Endothelial cell of umbilical vein (primary cell): ENCODE results near the gene TULP1. TPM values are rescaled to one million over a fixed set of nuclear protein-coding genes. Genes with fewer than 3 reads are reported as not detected.

Experiments
- BruUV-seq: library from RNA; stranded (reverse); fragments of 400-500 nt; replicated peaks from 2 replicates; lab custom pipeline; 2021; lab: Mats Ljungman, UMichigan
- CTCF ChIA-PET: fragments of 300-600, 350-600 bp; sonication (Branson Sonifier 250); formaldehyde crosslinking; loops from one replicate; lab custom pipeline; 2021; ENCODE audit warnings: antibody characterized with exemption, inconsistent platforms; lab: Charles Lee
- POLR2A ChIA-PET: fragments of 300-600, 350-600 bp; sonication (Branson Sonifier 250); formaldehyde crosslinking; loops from one replicate; lab custom pipeline; 2021; ENCODE audit warnings: antibody characterized with exemption, inconsistent platforms; lab: Charles Lee
- DNase-seq: peaks from one replicate; pipeline ENCODE4 v3.0.0-alpha.2; 2011; ENCODE audit warnings: low read depth, low spot score
- FAIRE-seq: peaks from 2 replicates; lab custom pipeline; 2011; peaks lifted over from hg19 to GRCh38; lab: Jason Lieb, UNC
- H2AFZ ChIP-seq: 2 replicates; pipeline ENCODE4 v1.6.0; 2012; ENCODE audit warnings: low read depth, low read length, control low read depth, inconsistent platforms
- H3K27ac ChIP-seq: 2 replicates; pipeline ENCODE4 v1.5.1; 2011; ENCODE audit warnings: low read depth, mild to moderate bottlenecking, control low read depth, low read length, moderate library complexity; ENCODE audit not compliant: insufficient read depth
- H3K27me3 ChIP-seq, 2 experiments: 2 replicates each; pipeline versions ENCODE4 v1.6.0 to v1.6.1; 2011; ENCODE audit warnings: low read length in 2 of 2, mixed read lengths in 1 of 2; ENCODE audit not compliant: control insufficient read depth in 2 of 2, insufficient read depth in 2 of 2
- H3K36me3 ChIP-seq, 2 experiments: 2 replicates in 1 of 2; 3 replicates in 1 of 2; pipeline ENCODE4 v1.5.1; 2011; ENCODE audit warnings: low read length in 2 of 2, mild to moderate bottlenecking in 1 of 2, moderate library complexity in 1 of 2; ENCODE audit not compliant: control insufficient read depth in 2 of 2, insufficient read depth in 2 of 2; ENCODE audit errors: extremely low read depth in 1 of 2
- H3K4me1 ChIP-seq: 3 replicates; pipeline ENCODE4 v1.5.1; 2011; ENCODE audit warnings: mild to moderate bottlenecking, low read length; ENCODE audit not compliant: control insufficient read depth, insufficient read depth; ENCODE audit errors: extremely low read depth
- H3K4me2 ChIP-seq: 2 replicates; pipeline ENCODE4 v1.6.1; 2011; ENCODE audit warnings: low read length, control low read depth, mixed read lengths; ENCODE audit not compliant: insufficient read depth
- H3K4me3 ChIP-seq, 3 experiments: fragments of 200-600 bp in 1 of 3; sonication (generic), shearing (Covaris generic) in 1 of 3; replicated peaks in 1 of 3; 2 replicates each; pipeline ENCODE4 v1.5.1; 2011 to 2016; ENCODE audit warnings: control low read depth in 3 of 3, low read length in 3 of 3, mild to moderate bottlenecking in 2 of 3, inconsistent platforms in 1 of 3, low read depth in 1 of 3, moderate library complexity in 1 of 3; ENCODE audit not compliant: insufficient read depth in 1 of 3
- H3K79me2 ChIP-seq: 2 replicates; pipeline ENCODE4 v1.6.0; 2012; ENCODE audit warnings: low read length, inconsistent platforms; ENCODE audit not compliant: control insufficient read depth, insufficient read depth
- H3K9ac ChIP-seq: replicated peaks from 2 replicates; pipeline ENCODE3; 2011; ENCODE audit warnings: low read length, control low read depth; ENCODE audit not compliant: insufficient read depth; ENCODE audit errors: extremely low read depth
- H3K9me1 ChIP-seq: replicated peaks from 3 replicates; pipeline ENCODE4 v1.6.0; 2011; ENCODE audit warnings: mild to moderate bottlenecking, low read length; ENCODE audit not compliant: control insufficient read depth, insufficient read depth; ENCODE audit errors: extremely low read depth
- H3K9me3 ChIP-seq: replicated peaks from 2 replicates; pipeline ENCODE4 v1.5.1; 2012; ENCODE audit warnings: low read length, inconsistent platforms; ENCODE audit not compliant: control insufficient read depth, insufficient read depth
- H4K20me1 ChIP-seq: replicated peaks from 2 replicates; pipeline ENCODE3; 2011; ENCODE audit warnings: mild to moderate bottlenecking, low read length; ENCODE audit not compliant: control insufficient read depth, insufficient read depth; ENCODE audit errors: extremely low read depth
- EZH2 ChIP-seq: IDR thresholded peaks from 2 replicates; pipeline ENCODE4 v1.6.1; 2012; ENCODE audit warnings: borderline replicate concordance, low read depth, mild to moderate bottlenecking, moderate library complexity, low read length, inconsistent platforms; ENCODE audit not compliant: severe bottlenecking
- FOS ChIP-seq: IDR thresholded peaks from 2 replicates; pipeline ENCODE4 v1.6.1; 2011; ENCODE audit warnings: mild to moderate bottlenecking, low read length, moderate library complexity, borderline replicate concordance; ENCODE audit not compliant: insufficient read depth
- GATA2 ChIP-seq: IDR thresholded peaks from 2 replicates; pipeline ENCODE4 v1.7.0; 2011; ENCODE audit warnings: low read depth, mild to moderate bottlenecking, moderate library complexity, mixed read lengths, low read length; ENCODE audit not compliant: insufficient read length, insufficient read depth
- JUN ChIP-seq: IDR thresholded peaks from 2 replicates; pipeline ENCODE4 v1.6.1; 2011; ENCODE audit warnings: borderline replicate concordance, low read depth; ENCODE audit not compliant: insufficient read length, insufficient read depth
- MAX ChIP-seq: IDR thresholded peaks from 2 replicates; pipeline ENCODE4 v1.6.1; 2011; ENCODE audit not compliant: insufficient read depth, insufficient read length
- MYC ChIP-seq: IDR thresholded peaks from one replicate; pipeline ENCODE4 v1.6.1; 2011; ENCODE audit warnings: mild to moderate bottlenecking, low read depth, low read length
- POLR2A ChIP-seq: IDR thresholded peaks from 2 replicates; pipeline ENCODE4 v1.6.1; 2012; ENCODE audit warnings: low read depth, mild to moderate bottlenecking, control low read depth, low read length
- POLR2AphosphoS5 ChIP-seq: IDR thresholded peaks from 2 replicates; pipeline ENCODE4 v1.6.1; 2012; ENCODE audit warnings: low read depth, mild to moderate bottlenecking, control low read depth, low read length, moderate library complexity; ENCODE audit not compliant: insufficient read depth
- dilution Hi-C: fragments of 300-500 bp; cut with MboI; formaldehyde crosslinking; loops from one replicate; pipeline ENCODE4 v1.15.0; 2019; ENCODE audit warnings: low sequenced_read_pairs; ENCODE audit not compliant: extremely low pct_ligation_motif_present
- intact Hi-C: fragments of 100-400 bp; cut with micrococcal nuclease; formaldehyde crosslinking; loops from one replicate; pipeline ENCODE4 v1.10.0; 2022
- polyA plus RNA-seq, 4 experiments: library from polyadenylated mRNA; depleted of rRNA in 3 of 4; stranded (reverse) in 3 of 4; unstranded in 1 of 4; fragments of >200 nt; gene quantifications; 2 replicates each; pipeline versions ENCODE4 v1.2.1 to v1.2.3, GENCODE V29; 2011 to 2012; ENCODE audit warnings: missing spikeins in 1 of 4
- total RNA-seq: library from RNA; stranded (reverse); gene quantifications from 2 replicates; pipeline ENCODE4 v1.2.3, GENCODE V29; 2021
- TF ChIP-seq, protein P1 (sequence below), 2 donors: IDR thresholded peaks; 1 replicate in 1 of 2; 2 replicates in 1 of 2; pipeline ENCODE4 v1.5.1; 2011; ENCODE audit warnings: low read length in 2 of 2, mild to moderate bottlenecking in 2 of 2, moderate library complexity in 2 of 2, control low read depth in 1 of 2, inconsistent platforms in 1 of 2, low read depth in 1 of 2; ENCODE audit not compliant: insufficient read depth in 1 of 2; ENCODE audit errors: extremely low read depth in 1 of 2

TULP1 gene
- total and polyA plus RNA-seq, 2 donors (not counting 3 experiments of a cell fraction or from before 2014, with no cell fraction given): not detected

DNA sequence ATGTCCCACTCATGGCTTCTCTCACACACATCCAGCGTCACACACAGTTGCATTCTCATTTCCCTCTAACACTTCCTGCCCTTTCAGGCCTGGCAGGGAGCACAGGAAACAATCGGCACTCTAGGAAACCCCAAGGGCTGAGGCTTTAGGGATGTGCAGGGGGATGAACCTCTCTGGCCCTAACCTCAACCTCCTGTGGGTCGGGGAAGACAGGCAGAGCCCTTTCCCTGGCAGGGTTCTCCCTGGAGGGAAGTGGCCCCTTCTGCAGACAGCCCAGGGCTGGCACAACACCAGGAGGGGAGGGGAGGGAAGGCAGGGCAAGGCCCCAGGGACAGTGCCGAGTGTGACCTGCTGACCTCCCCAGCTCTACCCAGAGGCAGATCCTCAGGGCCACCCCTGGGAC is 18.5 kb downstream of the TULP1 start:
- Histone ChIP-seq H3K9me1 (no peaks in the 10 kb centered on the region), H3K4me3 (no peak overlapping the region), H3K27me3 (peaks cover 10 to 16% of the 10 kb centered on the region in 2 experiments), H3K36me3 (no peaks in the 10 kb centered on the region), H3K79me2 (no peaks in the 10 kb centered on the region), H4K20me1 (no peaks in the 10 kb centered on the region), H3K4me2 (no peak overlapping the region), H2AFZ (no peak overlapping the region), H3K9me3 (no peaks in the 10 kb centered on the region), H3K9ac (no peak overlapping the region), H3K27ac (no peak overlapping the region), H3K4me1 (peaks cover 4% of the 10 kb centered on the region)
- intact Hi-C loops: no loop called here
- no TSS peak for BruUV-seq
- FAIRE-seq (peak; percentile 88), DNase-seq (peak; percentile 30)
- dilution Hi-C loops: no loop called here
- CTCF ChIA-PET: no interaction called here
- TF ChIP-seq FOS (no peak), POLR2AphosphoS5 (peak; percentile 50)
- POLR2A ChIA-PET: no interaction called here

- dilution Hi-C loops (no loop called here), intact Hi-C loops (loop anchor here (2.0 kb wide), 1 partner anchor 25 kb away; the partner anchor contains the start of gene RPL10A)
- FAIRE-seq (no peak), DNase-seq (no peak)
- no peak overlapping the region for H3K9ac ChIP-seq
- H2AFZ ChIP-seq: no peak overlapping the region
- peaks cover 4% of the 10 kb centered on the region for H3K4me1 ChIP-seq
- H3K4me3 ChIP-seq: no peak overlapping the region
- H3K27me3 ChIP-seq: peaks cover 10% of the 10 kb centered on the region in 2 experiments
- ChIA-PET CTCF (no interaction called here), POLR2A (no interaction called here)
- H4K20me1 ChIP-seq: no peaks in the 10 kb centered on the region
- no peaks in the 10 kb centered on the region for H3K36me3 ChIP-seq
- no peak for TF ChIP-seq MYC
- no peak for TF ChIP-seq MAX
- TF ChIP-seq POLR2AphosphoS5: no peak
- no peak for TF ChIP-seq FOS
- no peak for TF ChIP-seq GATA2
- TF ChIP-seq, protein P1, sequence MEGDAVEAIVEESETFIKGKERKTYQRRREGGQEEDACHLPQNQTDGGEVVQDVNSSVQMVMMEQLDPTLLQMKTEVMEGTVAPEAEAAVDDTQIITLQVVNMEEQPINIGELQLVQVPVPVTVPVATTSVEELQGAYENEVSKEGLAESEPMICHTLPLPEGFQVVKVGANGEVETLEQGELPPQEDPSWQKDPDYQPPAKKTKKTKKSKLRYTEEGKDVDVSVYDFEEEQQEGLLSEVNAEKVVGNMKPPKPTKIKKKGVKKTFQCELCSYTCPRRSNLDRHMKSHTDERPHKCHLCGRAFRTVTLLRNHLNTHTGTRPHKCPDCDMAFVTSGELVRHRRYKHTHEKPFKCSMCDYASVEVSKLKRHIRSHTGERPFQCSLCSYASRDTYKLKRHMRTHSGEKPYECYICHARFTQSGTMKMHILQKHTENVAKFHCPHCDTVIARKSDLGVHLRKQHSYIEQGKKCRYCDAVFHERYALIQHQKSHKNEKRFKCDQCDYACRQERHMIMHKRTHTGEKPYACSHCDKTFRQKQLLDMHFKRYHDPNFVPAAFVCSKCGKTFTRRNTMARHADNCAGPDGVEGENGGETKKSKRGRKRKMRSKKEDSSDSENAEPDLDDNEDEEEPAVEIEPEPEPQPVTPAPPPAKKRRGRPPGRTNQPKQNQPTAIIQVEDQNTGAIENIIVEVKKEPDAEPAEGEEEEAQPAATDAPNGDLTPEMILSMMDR (IDR thresholded peaks at IDR 0.05; ENCODE audit: extremely low read depth in 1 of 2, insufficient read depth in 1 of 2, low read depth in 1 of 2, low read length in 2 of 2): no peak
- no peak for TF ChIP-seq EZH2
- TF ChIP-seq POLR2A: no peak
- no peak for TF ChIP-seq JUN
- no peaks in the 10 kb centered on the region for H3K9me3 ChIP-seq
- no peak overlapping the region for H3K4me2 ChIP-seq
- no peaks in the 10 kb centered on the region for H3K9me1 ChIP-seq
- BruUV-seq: no TSS peak
- no peaks in the 10 kb centered on the region for H3K79me2 ChIP-seq
- H3K27ac ChIP-seq: no peak overlapping the region
These were observed 19.3 kb downstream of the TULP1 start for GRCh38 chr6:35493307-35493983.
